Upper lobe of left lung (tissue), 4 donors: ENCODE measurements around the gene AHSA1.

ENCODE experiments used
- POLR2A ChIP-seq, 4 donors: fragments of 450-650 bp; IDR thresholded peaks; one replicate each; pipeline ENCODE4 v1.5.1; 2016 to 2017; ENCODE audit warnings: antibody characterized with exemption in 4 of 4, mild to moderate bottlenecking in 2 of 4
- POLR2AphosphoS5 ChIP-seq, 2 donors: sonication (generic); formaldehyde crosslinking; IDR thresholded peaks; one replicate each; pipeline ENCODE4 v1.5.1; 2017; ENCODE audit warnings: antibody characterized with exemption in 2 of 2
- TF ChIP-seq, protein P1 (sequence below), 6 experiments: fragments of 450-650 bp in 4 of 6; fragments of 200-600 bp in 2 of 6; sonication (generic) in 2 of 6; IDR thresholded peaks; one replicate each; pipeline ENCODE4 v1.5.1; 2016 to 2019; ENCODE audit warnings: antibody characterized with exemption in 6 of 6

DNA sequence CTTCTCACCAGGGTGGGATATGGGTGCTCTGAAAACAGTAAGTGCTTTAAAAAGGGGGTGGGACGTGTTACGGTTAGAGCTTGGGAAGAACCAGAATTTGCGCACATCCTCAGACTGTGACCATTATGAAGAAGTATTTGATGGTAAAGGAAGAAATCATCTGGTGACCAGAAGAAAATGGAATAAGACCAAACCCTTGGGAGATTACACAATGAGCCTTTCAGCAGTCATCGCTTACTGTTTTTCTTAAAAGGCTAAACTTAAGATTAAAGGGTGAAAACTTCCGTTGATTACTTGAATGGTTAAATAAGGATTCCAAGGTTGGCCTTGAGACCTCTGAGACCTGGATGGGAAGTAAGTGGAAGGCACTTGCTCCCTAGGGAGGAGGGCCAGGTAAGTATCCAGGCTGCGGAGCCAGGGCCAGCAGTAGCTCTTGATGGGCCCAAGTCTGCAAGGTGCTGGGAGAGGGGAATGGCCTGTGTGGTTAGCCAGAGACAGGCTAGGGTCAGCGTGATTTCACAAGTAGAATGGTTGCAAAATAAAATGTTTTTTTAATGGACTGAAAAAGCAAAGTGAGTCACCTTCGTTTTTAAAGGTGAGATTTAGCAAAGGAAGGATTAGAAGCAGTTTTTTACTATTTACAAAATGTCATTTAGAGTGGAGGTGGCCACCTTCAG, 53.7 kb downstream of the AHSA1 start:
- TF ChIP-seq, protein P1, sequence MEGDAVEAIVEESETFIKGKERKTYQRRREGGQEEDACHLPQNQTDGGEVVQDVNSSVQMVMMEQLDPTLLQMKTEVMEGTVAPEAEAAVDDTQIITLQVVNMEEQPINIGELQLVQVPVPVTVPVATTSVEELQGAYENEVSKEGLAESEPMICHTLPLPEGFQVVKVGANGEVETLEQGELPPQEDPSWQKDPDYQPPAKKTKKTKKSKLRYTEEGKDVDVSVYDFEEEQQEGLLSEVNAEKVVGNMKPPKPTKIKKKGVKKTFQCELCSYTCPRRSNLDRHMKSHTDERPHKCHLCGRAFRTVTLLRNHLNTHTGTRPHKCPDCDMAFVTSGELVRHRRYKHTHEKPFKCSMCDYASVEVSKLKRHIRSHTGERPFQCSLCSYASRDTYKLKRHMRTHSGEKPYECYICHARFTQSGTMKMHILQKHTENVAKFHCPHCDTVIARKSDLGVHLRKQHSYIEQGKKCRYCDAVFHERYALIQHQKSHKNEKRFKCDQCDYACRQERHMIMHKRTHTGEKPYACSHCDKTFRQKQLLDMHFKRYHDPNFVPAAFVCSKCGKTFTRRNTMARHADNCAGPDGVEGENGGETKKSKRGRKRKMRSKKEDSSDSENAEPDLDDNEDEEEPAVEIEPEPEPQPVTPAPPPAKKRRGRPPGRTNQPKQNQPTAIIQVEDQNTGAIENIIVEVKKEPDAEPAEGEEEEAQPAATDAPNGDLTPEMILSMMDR (IDR thresholded peaks at IDR 0.05): no peak
- TF ChIP-seq POLR2A (IDR thresholded peaks at IDR 0.05): no peak
- no peak for TF ChIP-seq POLR2AphosphoS5 (IDR thresholded peaks at IDR 0.05)
